ENCODE results near the gene TOP2A. TPM values are rescaled to one million over a fixed set of nuclear protein-coding genes. Genes with fewer than 3 reads are reported as not detected.
"Not testable (repeated sequence)": the region's sequence is repeated elsewhere in the genome, so short reads cannot be mapped to it uniquely, and the experiment has no call there.

TOP2A gene
- total and polyA plus RNA-seq, 10 donors = 5.5 to 37.5 (median 13.5) TPM

DNA sequence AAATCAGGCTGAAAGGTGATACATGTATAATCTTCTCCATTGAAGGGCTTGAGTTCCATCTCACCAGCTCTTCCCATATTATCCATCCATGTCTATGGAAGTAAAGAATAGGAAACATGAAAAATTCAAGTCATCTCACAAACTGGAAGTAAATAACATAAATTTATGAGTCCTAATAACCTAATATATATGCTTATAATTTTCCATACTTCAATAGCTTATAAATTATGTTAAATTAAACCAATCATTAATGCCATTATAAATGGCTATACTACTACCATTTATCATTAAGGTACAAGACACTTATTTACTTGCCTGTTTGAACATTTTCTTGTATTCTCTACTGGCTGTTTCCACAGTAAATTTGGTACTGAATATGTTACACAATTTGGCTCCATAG, 4.8 kb downstream of the TOP2A start:
- DNase-seq = no peak
- Histone ChIP-seq H3K36me3 (peaks cover 0 to 45% (median 0%) of the 10 kb centered on the region in 6 donors), H3K9me3 (no peaks in the 10 kb centered on the region), H3K27me3 (replicated peaks in 1 of 7) (peaks cover 0 to 9% (median 0%) of the 10 kb centered on the region in 7 donors), H3K27ac (no peak overlapping the region), H3K4me3 (no peak overlapping the region), H3K4me1 (peaks cover 0 to 30% (median 14%) of the 10 kb centered on the region in 6 donors)
- TF ChIP-seq, protein P1, sequence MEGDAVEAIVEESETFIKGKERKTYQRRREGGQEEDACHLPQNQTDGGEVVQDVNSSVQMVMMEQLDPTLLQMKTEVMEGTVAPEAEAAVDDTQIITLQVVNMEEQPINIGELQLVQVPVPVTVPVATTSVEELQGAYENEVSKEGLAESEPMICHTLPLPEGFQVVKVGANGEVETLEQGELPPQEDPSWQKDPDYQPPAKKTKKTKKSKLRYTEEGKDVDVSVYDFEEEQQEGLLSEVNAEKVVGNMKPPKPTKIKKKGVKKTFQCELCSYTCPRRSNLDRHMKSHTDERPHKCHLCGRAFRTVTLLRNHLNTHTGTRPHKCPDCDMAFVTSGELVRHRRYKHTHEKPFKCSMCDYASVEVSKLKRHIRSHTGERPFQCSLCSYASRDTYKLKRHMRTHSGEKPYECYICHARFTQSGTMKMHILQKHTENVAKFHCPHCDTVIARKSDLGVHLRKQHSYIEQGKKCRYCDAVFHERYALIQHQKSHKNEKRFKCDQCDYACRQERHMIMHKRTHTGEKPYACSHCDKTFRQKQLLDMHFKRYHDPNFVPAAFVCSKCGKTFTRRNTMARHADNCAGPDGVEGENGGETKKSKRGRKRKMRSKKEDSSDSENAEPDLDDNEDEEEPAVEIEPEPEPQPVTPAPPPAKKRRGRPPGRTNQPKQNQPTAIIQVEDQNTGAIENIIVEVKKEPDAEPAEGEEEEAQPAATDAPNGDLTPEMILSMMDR (IDR thresholded peaks at IDR 0.05 in 8 of 11, conservative IDR thresholded peaks at IDR 0.05 in 3 of 11) = no peak
- TF ChIP-seq POLR2AphosphoS5 (IDR thresholded peaks at IDR 0.05) (no peak), POLR2A (IDR thresholded peaks at IDR 0.05) (no peak)
- intact Hi-C loops (cut with DNase I; ENCODE audit: low total_unique reads) = no loop called here

DNA sequence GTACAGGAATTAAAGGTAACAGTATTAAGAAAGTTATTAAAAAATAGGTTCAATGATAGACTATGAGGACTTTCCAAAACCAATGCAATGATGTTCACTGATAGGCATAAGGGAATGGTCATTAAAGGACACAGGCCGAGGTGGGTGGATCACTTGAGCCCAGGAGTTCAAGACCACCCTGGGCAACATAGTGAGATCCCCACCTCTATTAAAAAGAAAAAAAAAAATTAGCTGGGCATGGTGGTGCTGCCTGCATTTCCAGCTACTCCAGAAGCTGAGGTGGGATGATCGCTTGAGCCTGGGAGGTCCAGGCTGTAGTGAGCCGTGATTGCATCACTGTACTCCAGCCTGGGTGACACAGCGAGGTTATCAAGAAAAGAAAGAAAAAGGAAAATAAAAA, 5.9 kb downstream of the TOP2A start:
- no peak for TF ChIP-seq POLR2A (IDR thresholded peaks at IDR 0.05)
- TF ChIP-seq POLR2AphosphoS5 (IDR thresholded peaks at IDR 0.05) = no peak
- TF ChIP-seq, protein P1 (IDR thresholded peaks at IDR 0.05 in 8 of 11, conservative IDR thresholded peaks at IDR 0.05 in 3 of 11) = no peak
- intact Hi-C loops (cut with DNase I; ENCODE audit: low total_unique reads) = no loop called here
- H3K27me3 ChIP-seq (replicated peaks in 1 of 7) = peaks cover 0 to 2% (median 0%) of the 10 kb centered on the region in 7 donors
- no peak overlapping the region for H3K27ac ChIP-seq
- no peak overlapping the region for H3K4me3 ChIP-seq
- WGBS, 5 donors = 94 to 97% (median 96%) methylated on average over 4 of the region's 4 CpGs
- H3K9me3 ChIP-seq = no peaks in the 10 kb centered on the region
- DNase-seq = no peak
- peaks cover 0 to 21% (median 7%) of the 10 kb centered on the region in 6 donors for H3K4me1 ChIP-seq
- peaks cover 0 to 51% (median 0%) of the 10 kb centered on the region in 6 donors for H3K36me3 ChIP-seq

DNA sequence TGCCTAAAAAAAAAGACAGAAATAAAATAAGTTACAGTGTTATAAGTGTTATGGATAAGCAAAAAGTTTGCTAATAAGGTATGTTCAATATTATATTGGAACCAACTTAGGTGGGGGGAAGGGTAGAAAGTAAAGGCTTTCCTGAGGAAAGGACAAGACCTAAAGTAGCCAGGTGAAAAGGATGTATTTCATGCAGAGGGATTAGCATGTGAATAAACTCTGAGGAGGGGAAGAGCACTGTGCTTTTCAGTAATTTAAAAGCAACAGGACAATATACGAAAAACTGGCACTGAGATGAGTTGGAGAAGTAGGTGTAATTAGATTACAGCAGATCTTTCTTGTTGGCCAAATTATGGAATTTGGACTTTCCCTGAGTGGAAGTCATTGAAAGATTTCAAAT, 7.6 kb downstream of the TOP2A start:
- Histone ChIP-seq H3K4me3 (no peak overlapping the region), H3K9me3 (no peaks in the 10 kb centered on the region), H3K27ac (no peak overlapping the region), H3K36me3 (peaks cover 0 to 68% (median 0%) of the 10 kb centered on the region in 6 donors), H3K27me3 (replicated peaks in 1 of 7) (no peaks in the 10 kb centered on the region), H3K4me1 (peaks cover 0 to 4% (median under 1%) of the 10 kb centered on the region in 6 donors)
- WGBS, 5 donors = 91 to 99% (median 96%) methylated on average over 1 of the region's 1 CpG
- no peak for DNase-seq
- TF ChIP-seq POLR2A (IDR thresholded peaks at IDR 0.05) = no peak
- no peak for TF ChIP-seq POLR2AphosphoS5 (IDR thresholded peaks at IDR 0.05)
- TF ChIP-seq, protein P1 (IDR thresholded peaks at IDR 0.05 in 8 of 11, conservative IDR thresholded peaks at IDR 0.05 in 3 of 11) = no peak
- intact Hi-C loops (cut with DNase I; ENCODE audit: low total_unique reads) = no loop called here

DNA sequence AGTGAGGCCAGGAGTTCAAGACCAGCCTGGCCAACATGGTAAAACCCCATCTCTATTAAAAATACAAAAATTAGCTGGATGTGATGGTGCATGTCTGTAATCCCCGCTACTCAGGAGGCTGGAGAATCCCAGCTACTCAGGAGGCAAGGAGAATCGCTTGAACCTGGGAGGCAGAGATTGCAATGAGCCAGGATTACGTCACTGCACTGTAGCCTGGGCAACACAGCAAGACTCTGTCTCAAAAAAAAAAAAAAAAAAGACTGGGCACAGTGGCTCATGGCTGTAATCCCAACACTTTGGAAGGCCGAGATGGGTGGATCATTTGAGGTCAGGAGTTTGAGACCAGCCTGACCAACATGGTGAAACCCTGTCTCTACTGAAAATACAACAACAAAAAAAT, 8.2 kb downstream of the TOP2A start:
- H3K4me1 ChIP-seq; H3K4me3 ChIP-seq; H3K27ac ChIP-seq; intact Hi-C loops (cut with DNase I; ENCODE audit: low total_unique reads); H3K27me3 ChIP-seq (replicated peaks in 1 of 7); H3K9me3 ChIP-seq; DNase-seq: not testable (repeated sequence)
- 89 to 98% (median 95%) methylated on average over 4 of the region's 4 CpGs for WGBS, 5 donors
- peaks cover 0 to 73% (median 0%) of the 10 kb centered on the region in 6 donors for H3K36me3 ChIP-seq

DNA sequence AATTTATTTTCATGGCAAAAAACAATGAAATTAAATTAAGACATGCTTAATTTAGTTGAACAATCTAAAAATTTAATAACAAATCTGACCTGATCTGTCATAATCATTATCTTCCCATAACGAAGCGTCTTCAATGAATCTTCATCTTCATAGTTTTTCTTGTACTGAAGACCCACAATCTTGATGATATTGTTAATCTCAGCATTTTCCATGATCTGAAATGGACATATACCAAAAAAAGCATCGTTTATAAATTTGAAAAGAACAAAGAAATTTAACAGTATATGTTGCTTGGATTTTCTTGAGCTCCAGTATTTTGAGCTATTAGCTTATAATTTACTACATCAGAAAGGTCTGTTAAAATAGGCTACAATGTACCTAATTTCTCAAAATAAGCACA, 10.2 kb downstream of the TOP2A start:
- 95 to 98% (median 97%) methylated on average over 3 of the region's 3 CpGs for WGBS, 5 donors
- H3K9me3 ChIP-seq = no peaks in the 10 kb centered on the region
- H3K4me3 ChIP-seq = no peak overlapping the region
- peaks cover 0 to 84% (median 0%) of the 10 kb centered on the region in 6 donors for H3K36me3 ChIP-seq
- TF ChIP-seq, protein P1 (IDR thresholded peaks at IDR 0.05 in 8 of 11, conservative IDR thresholded peaks at IDR 0.05 in 3 of 11) = no peak
- TF ChIP-seq POLR2A (IDR thresholded peaks at IDR 0.05) = no peak
- no peak for TF ChIP-seq POLR2AphosphoS5 (IDR thresholded peaks at IDR 0.05)
- no peaks in the 10 kb centered on the region for H3K27me3 ChIP-seq (replicated peaks in 1 of 7)
- no peak overlapping the region for H3K27ac ChIP-seq
- DNase-seq = no peak
- intact Hi-C loops (cut with DNase I; ENCODE audit: low total_unique reads) = no loop called here
- H3K4me1 ChIP-seq = no peaks in the 10 kb centered on the region
